ENCODE results near the gene PIAS2.

DNA sequence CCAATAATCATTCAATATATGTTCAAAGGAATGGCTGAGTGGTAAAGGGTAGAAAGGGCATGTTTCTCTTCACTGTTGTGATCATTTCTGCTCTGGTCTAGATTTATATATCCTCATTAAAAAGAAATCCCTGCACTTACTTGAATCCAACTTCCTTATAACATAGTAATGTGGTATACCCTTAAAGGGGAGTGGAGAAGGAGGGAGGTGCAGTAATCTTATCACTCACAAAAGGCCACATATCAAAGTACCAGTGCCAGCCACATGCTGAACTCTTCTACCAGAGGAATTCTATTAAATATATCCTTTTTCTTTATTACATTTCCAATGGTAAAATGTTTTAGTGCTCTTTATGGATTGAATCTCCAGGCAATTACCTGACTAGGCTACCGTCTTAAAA lies 3.3 kb upstream of the PIAS2 start:
- TF ChIP-seq, protein P1, sequence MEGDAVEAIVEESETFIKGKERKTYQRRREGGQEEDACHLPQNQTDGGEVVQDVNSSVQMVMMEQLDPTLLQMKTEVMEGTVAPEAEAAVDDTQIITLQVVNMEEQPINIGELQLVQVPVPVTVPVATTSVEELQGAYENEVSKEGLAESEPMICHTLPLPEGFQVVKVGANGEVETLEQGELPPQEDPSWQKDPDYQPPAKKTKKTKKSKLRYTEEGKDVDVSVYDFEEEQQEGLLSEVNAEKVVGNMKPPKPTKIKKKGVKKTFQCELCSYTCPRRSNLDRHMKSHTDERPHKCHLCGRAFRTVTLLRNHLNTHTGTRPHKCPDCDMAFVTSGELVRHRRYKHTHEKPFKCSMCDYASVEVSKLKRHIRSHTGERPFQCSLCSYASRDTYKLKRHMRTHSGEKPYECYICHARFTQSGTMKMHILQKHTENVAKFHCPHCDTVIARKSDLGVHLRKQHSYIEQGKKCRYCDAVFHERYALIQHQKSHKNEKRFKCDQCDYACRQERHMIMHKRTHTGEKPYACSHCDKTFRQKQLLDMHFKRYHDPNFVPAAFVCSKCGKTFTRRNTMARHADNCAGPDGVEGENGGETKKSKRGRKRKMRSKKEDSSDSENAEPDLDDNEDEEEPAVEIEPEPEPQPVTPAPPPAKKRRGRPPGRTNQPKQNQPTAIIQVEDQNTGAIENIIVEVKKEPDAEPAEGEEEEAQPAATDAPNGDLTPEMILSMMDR (IDR thresholded peaks at IDR 0.05), result no peak
- TF ChIP-seq POLR2A (IDR thresholded peaks at IDR 0.05) (no peak), POLR2AphosphoS5 (IDR thresholded peaks at IDR 0.05) (no peak)
